ENCODE data around the gene ST8SIA1. TPM values are rescaled to one million over a fixed set of nuclear protein-coding genes. Genes with fewer than 3 reads are reported as not detected.

ST8SIA1 gene
- polyA plus RNA-seq, 1 donor from 2014 or later, result 22.5 TPM

DNA sequence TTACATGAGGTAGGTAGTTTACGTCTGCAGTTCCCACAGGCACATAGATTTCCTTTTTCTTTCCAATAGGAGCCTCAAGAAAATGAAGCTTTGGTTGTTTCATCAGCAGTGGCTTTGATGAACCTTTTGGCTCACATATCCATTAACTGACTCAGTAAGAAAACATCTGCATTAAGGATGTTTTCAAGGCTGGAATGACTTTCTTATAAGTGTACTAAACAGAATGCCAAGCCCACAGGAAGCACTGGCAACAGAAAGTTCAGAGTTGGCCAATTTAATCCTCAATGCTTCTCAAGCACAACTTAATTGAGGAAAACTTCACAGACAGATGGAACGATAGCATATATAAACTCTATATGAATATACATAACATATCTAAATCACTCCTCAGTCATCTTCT, 63.5 kb downstream of the ST8SIA1 start:
- no peak overlapping the region for H3K27ac ChIP-seq (ENCODE audit: low read length)
- H3K79me2 ChIP-seq (replicated peaks; ENCODE audit: insufficient read depth, low read length), result no peaks in the 10 kb centered on the region
- TF ChIP-seq EZH2 (IDR thresholded peaks at IDR 0.05; ENCODE audit: borderline replicate concordance, insufficient read depth, low read length, poor library complexity, severe bottlenecking) (no peak), SMC3 (conservative IDR thresholded peaks at IDR 0.05; ENCODE audit: poor library complexity) (no peak), REST (IDR thresholded peaks at IDR 0.05; ENCODE audit: borderline replicate concordance) (no peak), RAD21 (conservative IDR thresholded peaks at IDR 0.05) (no peak), TAF1 (IDR thresholded peaks at IDR 0.05; ENCODE audit: low read depth) (no peak), POLR2AphosphoS5 (IDR thresholded peaks at IDR 0.05) (no peak), EP300 (conservative IDR thresholded peaks at IDR 0.05; ENCODE audit: poor library complexity, severe bottlenecking) (no peak), CTCF (IDR thresholded peaks at IDR 0.05; ENCODE audit: poor library complexity, severe bottlenecking) (no peak)
- no peak overlapping the region for H3K4me3 ChIP-seq (ENCODE audit: low read length)
- no peaks in the 10 kb centered on the region for H3K9me3 ChIP-seq (ENCODE audit: low read length)
- no peak overlapping the region for H3K4me2 ChIP-seq (ENCODE audit: low read length)
- H3K9ac ChIP-seq (ENCODE audit: low read length), result no peak overlapping the region
- H4K20me1 ChIP-seq (ENCODE audit: insufficient read depth), result no peaks in the 10 kb centered on the region
- no peaks in the 10 kb centered on the region for H3K36me3 ChIP-seq (ENCODE audit: insufficient read depth, low read length)
- H3K9me2 ChIP-seq (ENCODE audit: insufficient read depth, low read length), result no peaks in the 10 kb centered on the region
- no peaks in the 10 kb centered on the region for H3F3A ChIP-seq (ENCODE audit: insufficient read depth, low read length, poor library complexity, severe bottlenecking)
- no peak overlapping the region for H2AFZ ChIP-seq (ENCODE audit: low read depth, low read length)
- H3K27me3 ChIP-seq (ENCODE audit: insufficient read depth, low read depth, low read length), result no peaks in the 10 kb centered on the region

- Histone ChIP-seq H3K9me3 (ENCODE audit: low read length) (no peaks in the 10 kb centered on the region), H3K27ac (ENCODE audit: low read length) (no peak overlapping the region), H3K4me3 (ENCODE audit: low read length) (no peak overlapping the region), H3K36me3 (ENCODE audit: insufficient read depth, low read length) (no peaks in the 10 kb centered on the region), H3K9ac (ENCODE audit: low read length) (no peak overlapping the region), H3K27me3 (ENCODE audit: insufficient read depth, low read depth, low read length) (no peaks in the 10 kb centered on the region), H2AFZ (ENCODE audit: low read depth, low read length) (no peak overlapping the region), H4K20me1 (ENCODE audit: insufficient read depth) (no peaks in the 10 kb centered on the region), H3K79me2 (replicated peaks; ENCODE audit: insufficient read depth, low read length) (no peaks in the 10 kb centered on the region), H3F3A (ENCODE audit: insufficient read depth, low read length, poor library complexity, severe bottlenecking) (no peaks in the 10 kb centered on the region), H3K9me2 (ENCODE audit: insufficient read depth, low read length) (no peaks in the 10 kb centered on the region), H3K4me2 (ENCODE audit: low read length) (no peak overlapping the region)
- no peak for TF ChIP-seq EP300 (conservative IDR thresholded peaks at IDR 0.05; ENCODE audit: poor library complexity, severe bottlenecking)
- no peak for TF ChIP-seq TAF1 (IDR thresholded peaks at IDR 0.05; ENCODE audit: low read depth)
- TF ChIP-seq MXI1 (conservative IDR thresholded peaks at IDR 0.05; ENCODE audit: poor library complexity, severe bottlenecking), result no peak
- no peak for TF ChIP-seq EZH2 (IDR thresholded peaks at IDR 0.05; ENCODE audit: borderline replicate concordance, insufficient read depth, low read length, poor library complexity, severe bottlenecking)
- no peak for TF ChIP-seq REST (IDR thresholded peaks at IDR 0.05; ENCODE audit: borderline replicate concordance)
- TF ChIP-seq POLR2AphosphoS5 (IDR thresholded peaks at IDR 0.05), result no peak
- no peak for TF ChIP-seq CTCF (IDR thresholded peaks at IDR 0.05; ENCODE audit: poor library complexity, severe bottlenecking)
- no peak for TF ChIP-seq SMC3 (conservative IDR thresholded peaks at IDR 0.05; ENCODE audit: poor library complexity)
- TF ChIP-seq RAD21 (conservative IDR thresholded peaks at IDR 0.05), result no peak
Measured at GRCh38 chr12:22268973-22269372, 65.5 kb downstream of the ST8SIA1 start.

Measured in neural cell (in vitro differentiated cells).